Skeletal muscle satellite cell (primary cell): ENCODE measurements around the gene IQCE.

ENCODE experiments used
- H3K27me3 ChIP-seq: 2 replicates; pipeline ENCODE4 v1.7.0; 2013; ENCODE audit warnings: low read length; ENCODE audit not compliant: control insufficient read depth, insufficient read depth
- H3K36me3 ChIP-seq: 2 replicates; pipeline ENCODE4 v1.7.0; 2013; ENCODE audit warnings: mild to moderate bottlenecking, control low read depth, low read length; ENCODE audit not compliant: insufficient read depth
- H3K4me1 ChIP-seq: 2 replicates; pipeline ENCODE4 v1.7.0; 2013; ENCODE audit warnings: low read length; ENCODE audit not compliant: control insufficient read depth, insufficient read depth
- H3K4me2 ChIP-seq: 2 replicates; pipeline ENCODE4 v1.7.0; 2013; ENCODE audit warnings: mild to moderate bottlenecking, low read length
- H3K4me3 ChIP-seq: 2 replicates; pipeline ENCODE4 v1.7.0; 2013; ENCODE audit warnings: low read length
- H3K9ac ChIP-seq: 2 replicates; pipeline ENCODE4 v1.7.0; 2013; ENCODE audit warnings: mild to moderate bottlenecking, low read depth, low read length, moderate library complexity
- H3K9me3 ChIP-seq: replicated peaks from 2 replicates; pipeline ENCODE4 v1.7.0; 2013; ENCODE audit warnings: mild to moderate bottlenecking, control low read depth, low read length

Gene IQCE

GRCh38 chr7:2523461-2523936 lies 35.3 kb upstream of the IQCE start:
- peaks cover 24% of the 10 kb centered on the region for H3K36me3 ChIP-seq
- H3K4me1 ChIP-seq = peaks cover 61% of the 10 kb centered on the region
- no peaks in the 10 kb centered on the region for H3K27me3 ChIP-seq
- H3K9me3 ChIP-seq = no peaks in the 10 kb centered on the region
- H3K4me2 ChIP-seq = peak overlapping the region; percentile 87
- peak overlapping the region; percentile 73 for H3K4me3 ChIP-seq
- H3K9ac ChIP-seq = peak overlapping the region; percentile 56

GRCh38 chr7:2523941-2524807 lies 34.6 kb upstream of the IQCE start:
- Histone ChIP-seq H3K36me3 (peaks cover 29% of the 10 kb centered on the region), H3K9ac (peak overlapping the region; percentile 56), H3K9me3 (no peaks in the 10 kb centered on the region), H3K4me2 (peak overlapping the region; percentile 87), H3K27me3 (no peaks in the 10 kb centered on the region), H3K4me1 (peaks cover 61% of the 10 kb centered on the region), H3K4me3 (peak overlapping the region; percentile 73)

- Histone ChIP-seq H3K4me2 (no peak overlapping the region), H3K9me3 (no peaks in the 10 kb centered on the region), H3K4me1 (peaks cover 68% of the 10 kb centered on the region), H3K4me3 (no peak overlapping the region), H3K9ac (no peak overlapping the region), H3K36me3 (peaks cover 29% of the 10 kb centered on the region), H3K27me3 (no peaks in the 10 kb centered on the region)
These were observed 33.7 kb upstream of the IQCE start for GRCh38 chr7:2524808-2525657.

- Histone ChIP-seq H3K36me3 (peaks cover 29% of the 10 kb centered on the region), H3K4me2 (no peak overlapping the region), H3K9me3 (no peaks in the 10 kb centered on the region), H3K27me3 (no peaks in the 10 kb centered on the region), H3K4me1 (peaks cover 73% of the 10 kb centered on the region), H3K9ac (no peak overlapping the region), H3K4me3 (no peak overlapping the region)
These were observed 32.8 kb upstream of the IQCE start for GRCh38 chr7:2525658-2526630.

GRCh38 chr7:2526659-2527504 lies 31.9 kb upstream of the IQCE start:
- Histone ChIP-seq H3K9ac (no peak overlapping the region), H3K4me3 (no peak overlapping the region)

GRCh38 chr7:2527505-2528467 lies 31.0 kb upstream of the IQCE start:
- H3K9me3 ChIP-seq = no peaks in the 10 kb centered on the region
- peaks cover 29% of the 10 kb centered on the region for H3K36me3 ChIP-seq
- H3K27me3 ChIP-seq = no peaks in the 10 kb centered on the region
- H3K4me3 ChIP-seq = no peak overlapping the region
- no peak overlapping the region for H3K9ac ChIP-seq
- H3K4me1 ChIP-seq = peaks cover 64% of the 10 kb centered on the region
- peak overlapping the region; percentile 60 for H3K4me2 ChIP-seq

More at GRCh38 chr7:2526659-2527504, 31.9 kb upstream of the IQCE start:
- Histone ChIP-seq H3K27me3 (no peaks in the 10 kb centered on the region), H3K9me3 (no peaks in the 10 kb centered on the region), H3K36me3 (peaks cover 29% of the 10 kb centered on the region), H3K4me2 (peak overlapping the region; percentile 60), H3K4me1 (peaks cover 73% of the 10 kb centered on the region)

- Histone ChIP-seq H3K9me3 (no peaks in the 10 kb centered on the region), H3K9ac (no peak overlapping the region), H3K4me1 (peaks cover 56% of the 10 kb centered on the region), H3K27me3 (no peaks in the 10 kb centered on the region), H3K4me3 (peak overlapping the region; percentile 30), H3K4me2 (peak overlapping the region; percentile 57), H3K36me3 (peaks cover 29% of the 10 kb centered on the region)
These were observed 30.2 kb upstream of the IQCE start for GRCh38 chr7:2528481-2529095.

GRCh38 chr7:2529161-2530070 lies 29.4 kb upstream of the IQCE start:
- Histone ChIP-seq H3K4me3 (peak overlapping the region; percentile 30), H3K4me1 (peaks cover 48% of the 10 kb centered on the region), H3K4me2 (peak overlapping the region; percentile 72), H3K27me3 (no peaks in the 10 kb centered on the region), H3K9ac (peak overlapping the region; percentile 56), H3K9me3 (no peaks in the 10 kb centered on the region), H3K36me3 (peaks cover 29% of the 10 kb centered on the region)
